Gastrocnemius medialis (tissue), 4 donors: ENCODE results near the gene KCNQ1. TPM values are rescaled to one million over a fixed set of nuclear protein-coding genes. Genes with fewer than 3 reads are reported as not detected.
A peak's percentile ranks its signal among the peaks of the same experiment; 100 is the strongest.

Experiments used
- ATAC-seq, 2 donors: fragments of 150-250 bp; one replicate each; pipeline ENCODE4 v1.9.1; 2016
- DNase-seq, 2 donors: peaks; one replicate each; pipeline ENCODE4 v3.0.0-alpha.2; 2019
- H3K27ac ChIP-seq, 4 donors: fragments of 200-600 bp; sonication (generic); 1 replicate in 1 of 4; 2 replicates in 3 of 4; pipeline ENCODE4 v1.5.1; 2016 to 2018; ENCODE audit warnings: mild to moderate bottlenecking in 2 of 4, moderate library complexity in 1 of 4
- H3K27me3 ChIP-seq, 3 donors: fragments of 200-600 bp; sonication (generic) in 2 of 3; 1 replicate in 1 of 3; 2 replicates in 2 of 3; pipeline versions ENCODE4 v1.5.1 to v1.6.0; 2016 to 2019; ENCODE audit warnings: mild to moderate bottlenecking in 1 of 3, moderate library complexity in 1 of 3
- H3K36me3 ChIP-seq, 2 donors: fragments of 200-600 bp; sonication (generic) in 1 of 2; one replicate each; pipeline ENCODE4 v1.5.1; 2017 to 2018
- H3K4me1 ChIP-seq, 2 donors: fragments of 200-600 bp; sonication (generic) in 1 of 2; one replicate each; pipeline ENCODE4 v1.5.1; 2016 to 2017; ENCODE audit warnings: mild to moderate bottlenecking in 2 of 2
- H3K4me3 ChIP-seq, 4 donors: fragments of 200-600 bp; sonication (generic) in 3 of 4; 1 replicate in 1 of 4; 2 replicates in 3 of 4; pipeline ENCODE4 v1.5.1; 2016 to 2019; ENCODE audit warnings: mild to moderate bottlenecking in 2 of 4
- H3K9me3 ChIP-seq, 3 donors: fragments of 200-600 bp; sonication (generic) in 2 of 3; 1 replicate in 1 of 3; 2 replicates in 2 of 3; pipeline ENCODE4 v1.5.1; 2016 to 2019
- CTCF ChIP-seq, 5 experiments: fragments of 450-650 bp in 3 of 5; fragments of 200-600 bp in 2 of 5; sonication (generic) in 2 of 5; IDR thresholded peaks in 4 of 5; conservative IDR thresholded peaks in 1 of 5; 1 replicate in 4 of 5; 2 replicates in 1 of 5; pipeline ENCODE4 v1.5.1; 2016 to 2019; ENCODE audit warnings: antibody characterized with exemption in 5 of 5, mild to moderate bottlenecking in 3 of 5, moderate library complexity in 3 of 5
- POLR2A ChIP-seq, 2 donors: fragments of 450-650 bp; IDR thresholded peaks; one replicate each; pipeline ENCODE4 v1.6.1; 2017; ENCODE audit warnings: antibody characterized with exemption in 2 of 2, mild to moderate bottlenecking in 2 of 2, moderate library complexity in 2 of 2
- in situ Hi-C, 4 donors: fragments of 200-750 bp; cut with MboI; loops; one replicate each; pipeline versions ENCODE4 v1.15.0 to v1.8.0; 2017; ENCODE audit warnings: low sequenced_read_pairs in 4 of 4
- intact Hi-C: fragments of 100-400 bp; cut with DNase I; formaldehyde crosslinking; loops from one replicate; pipeline ENCODE4 v1.15.1; 2023; ENCODE audit warnings: low total_unique reads
- total RNA-seq, 4 donors: library from RNA; depleted of rRNA; stranded (reverse); fragments of >200 nt; gene quantifications; one replicate each; pipeline versions ENCODE4 v1.1.0 to v1.2.3, GENCODE V29; 2016

The KCNQ1 gene
- total RNA-seq, 4 donors from 2014 or later = 0.15 to 1.00 (median 0.67) TPM

- in situ Hi-C loops = no loop called here
- DNase-seq (peak in 1 of 2 donors; percentile 5), ATAC-seq (no peak)
- H3K36me3 ChIP-seq = no peaks in the 10 kb centered on the region
- H3K4me1 ChIP-seq = no peaks in the 10 kb centered on the region
- TF ChIP-seq CTCF (IDR thresholded peaks at IDR 0.05 in 4 of 5, conservative IDR thresholded peaks at IDR 0.05 in 1 of 5) = no peak
- no peak for TF ChIP-seq POLR2A (IDR thresholded peaks at IDR 0.05)
- H3K27me3 ChIP-seq = peaks cover 4 to 29% (median 11%) of the 10 kb centered on the region in 3 donors
- no peaks in the 10 kb centered on the region for H3K9me3 ChIP-seq
- H3K27ac ChIP-seq = no peak overlapping the region
- intact Hi-C loops = no loop called here
- no peak overlapping the region for H3K4me3 ChIP-seq
These were observed 7.1 kb downstream of the KCNQ1 start for GRCh38 chr11:2451916-2452315.

- H3K4me1 ChIP-seq = no peaks in the 10 kb centered on the region
- intact Hi-C loops (no loop called here), in situ Hi-C loops (no loop called here)
- TF ChIP-seq POLR2A (IDR thresholded peaks at IDR 0.05) = no peak
- no peak for TF ChIP-seq CTCF (IDR thresholded peaks at IDR 0.05 in 4 of 5, conservative IDR thresholded peaks at IDR 0.05 in 1 of 5)
- no peak overlapping the region for H3K4me3 ChIP-seq
- H3K36me3 ChIP-seq = no peaks in the 10 kb centered on the region
- H3K9me3 ChIP-seq = no peaks in the 10 kb centered on the region
- ATAC-seq = no peak
- no peak for DNase-seq
- no peak overlapping the region for H3K27ac ChIP-seq
- peaks cover 0 to 29% (median 11%) of the 10 kb centered on the region in 3 donors for H3K27me3 ChIP-seq
These were observed 7.7 kb downstream of the KCNQ1 start for GRCh38 chr11:2452321-2453012.

- Histone ChIP-seq H3K9me3 (no peaks in the 10 kb centered on the region), H3K27me3 (peaks cover 0 to 29% (median 11%) of the 10 kb centered on the region in 3 donors), H3K4me1 (no peaks in the 10 kb centered on the region), H3K36me3 (no peaks in the 10 kb centered on the region), H3K27ac (no peak overlapping the region), H3K4me3 (no peak overlapping the region)
- TF ChIP-seq POLR2A (IDR thresholded peaks at IDR 0.05) (no peak), CTCF (IDR thresholded peaks at IDR 0.05 in 4 of 5, conservative IDR thresholded peaks at IDR 0.05 in 1 of 5) (no peak)
- intact Hi-C loops (no loop called here), in situ Hi-C loops (no loop called here)
- ATAC-seq = no peak
- no peak for DNase-seq
These were observed 8.6 kb downstream of the KCNQ1 start for GRCh38 chr11:2453436-2453835.

GRCh38 chr11:2458321-2458720, 13.5 kb downstream of the KCNQ1 start:
- no peak overlapping the region for H3K4me3 ChIP-seq
- no peaks in the 10 kb centered on the region for H3K36me3 ChIP-seq
- no peak overlapping the region for H3K27ac ChIP-seq
- no peaks in the 10 kb centered on the region for H3K4me1 ChIP-seq
- no peaks in the 10 kb centered on the region for H3K9me3 ChIP-seq
- intact Hi-C loops = no loop called here
- TF ChIP-seq POLR2A (IDR thresholded peaks at IDR 0.05) = no peak
- TF ChIP-seq CTCF (IDR thresholded peaks at IDR 0.05 in 4 of 5, conservative IDR thresholded peaks at IDR 0.05 in 1 of 5) = no peak
- DNase-seq (no peak), ATAC-seq (no peak)
- in situ Hi-C loops = no loop called here
- no peaks in the 10 kb centered on the region for H3K27me3 ChIP-seq
